GM21447 (cell line): ENCODE measurements around the gene DHRS12.

Experiments
- ATAC-seq: cut with Tn5 transposase; IDR thresholded peaks from one replicate; pipeline ENCODE4 v1.9.1; 2021; ENCODE audit not compliant: unreplicated experiment

Gene DHRS12

DNA sequence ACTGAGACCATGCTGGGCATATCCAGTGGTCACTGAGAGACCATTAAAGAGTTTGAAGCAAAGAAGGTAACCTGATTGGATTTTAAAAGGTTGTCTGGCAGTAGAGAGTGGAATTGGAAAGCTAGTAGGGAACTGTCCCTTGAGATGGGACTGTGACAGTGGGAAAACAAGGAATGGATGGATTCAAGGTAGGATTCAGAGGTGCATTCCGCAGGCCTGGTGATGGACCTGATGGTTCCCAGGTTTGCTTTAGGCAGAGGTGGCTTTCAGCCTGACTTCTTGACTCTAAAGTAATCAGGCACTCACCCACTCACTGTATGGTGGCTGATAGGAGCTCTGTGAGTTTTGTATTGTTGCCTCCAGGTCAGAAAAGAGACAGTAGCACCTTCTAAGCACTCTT is 73.0 kb downstream of the DHRS12 start:
- no peak for ATAC-seq

GRCh38 chr13:51729866-51730553 is 74.0 kb downstream of the DHRS12 start:
- no peak for ATAC-seq

- ATAC-seq: no peak
Measured at GRCh38 chr13:51728972-51729371, 75.0 kb downstream of the DHRS12 start.

DNA sequence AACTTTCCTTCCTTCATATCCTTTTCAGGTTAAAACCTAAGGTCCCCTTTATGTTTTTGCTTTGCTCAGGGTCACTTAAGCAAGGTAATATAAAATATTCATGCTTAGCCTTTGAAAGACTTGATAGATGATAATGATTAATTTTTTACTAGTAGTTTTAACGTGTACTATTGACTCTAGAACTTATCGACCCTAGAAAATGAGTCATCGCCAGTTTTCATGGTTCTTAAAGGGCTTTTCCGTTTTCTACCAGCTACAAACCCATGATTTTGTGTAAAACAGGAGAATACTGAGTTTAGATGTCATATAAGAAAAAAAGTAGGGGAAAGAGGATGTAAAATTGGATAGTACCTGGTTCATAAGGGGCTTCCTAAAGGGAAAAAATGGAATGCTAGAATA is 75.7 kb downstream of the DHRS12 start:
- ATAC-seq: no peak

DNA sequence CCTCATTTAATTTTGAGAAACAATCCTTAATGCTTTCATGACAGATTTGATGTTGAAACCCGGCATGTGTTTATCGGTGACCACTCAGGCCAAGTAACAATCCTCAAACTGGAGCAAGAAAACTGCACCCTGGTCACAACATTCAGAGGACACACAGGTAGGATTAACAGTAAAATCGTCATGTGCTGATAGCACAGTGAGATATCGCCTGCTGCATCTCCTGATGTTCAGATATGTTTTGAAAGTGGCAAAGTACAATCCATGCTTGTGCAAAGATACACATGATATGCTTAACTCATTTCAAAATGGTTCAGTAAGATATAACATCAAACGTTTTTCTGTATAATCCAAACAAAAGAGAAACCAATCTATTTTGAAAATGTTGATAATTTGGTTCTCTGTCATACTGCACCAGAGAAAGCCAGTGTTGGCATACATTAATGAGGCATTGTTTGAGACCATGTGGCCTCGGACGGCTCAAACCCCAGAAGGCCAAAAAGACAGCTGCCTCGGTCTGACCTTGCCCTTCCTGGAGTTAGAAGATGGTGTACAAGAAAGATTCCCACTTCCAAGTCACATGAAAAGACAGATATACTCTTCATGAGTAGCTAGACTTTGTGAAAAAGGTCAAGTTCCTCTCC is 76.2 kb downstream of the DHRS12 start:
- ATAC-seq: no peak

GRCh38 chr13:51726446-51727193 is 77.3 kb downstream of the DHRS12 start:
- no peak for ATAC-seq

DNA sequence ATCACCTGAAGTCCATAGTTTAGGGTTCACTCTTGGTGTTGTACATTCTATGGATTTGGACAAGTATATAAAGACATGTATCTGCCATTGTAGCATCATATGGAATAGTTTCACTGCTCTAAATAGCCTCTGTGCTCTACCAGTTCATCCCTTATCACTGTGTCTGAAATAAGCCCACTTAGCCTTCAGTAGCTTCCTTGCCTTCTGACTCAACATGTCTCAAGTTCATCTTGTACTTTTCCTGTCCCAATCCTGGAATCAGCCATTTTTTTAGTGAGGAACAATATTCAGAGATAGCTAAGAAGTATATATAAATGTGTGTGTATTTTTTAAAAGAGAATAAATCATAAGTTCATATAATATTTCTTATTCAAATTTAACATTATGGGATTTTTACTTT is 79.2 kb downstream of the DHRS12 start:
- ATAC-seq: no peak

DNA sequence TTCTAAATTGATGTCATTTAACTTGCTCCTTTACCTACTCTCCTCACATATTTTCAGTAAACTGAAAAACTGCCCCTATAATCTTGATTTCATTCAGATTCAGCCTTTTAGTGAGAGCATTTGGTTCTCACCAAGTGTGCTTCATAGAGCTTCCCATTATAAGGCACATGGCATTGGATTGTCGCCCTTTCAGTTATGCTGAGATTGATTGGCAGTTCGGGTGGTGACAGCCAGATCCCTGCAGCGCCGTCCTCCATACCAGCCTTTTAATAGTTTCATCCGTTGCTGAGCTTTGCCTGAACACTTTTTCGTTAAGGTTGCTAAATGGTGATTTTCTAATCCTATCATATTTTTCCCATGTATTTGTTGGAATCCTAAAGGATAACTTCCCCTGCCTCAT is 80.4 kb downstream of the DHRS12 start:
- no peak for ATAC-seq

DNA sequence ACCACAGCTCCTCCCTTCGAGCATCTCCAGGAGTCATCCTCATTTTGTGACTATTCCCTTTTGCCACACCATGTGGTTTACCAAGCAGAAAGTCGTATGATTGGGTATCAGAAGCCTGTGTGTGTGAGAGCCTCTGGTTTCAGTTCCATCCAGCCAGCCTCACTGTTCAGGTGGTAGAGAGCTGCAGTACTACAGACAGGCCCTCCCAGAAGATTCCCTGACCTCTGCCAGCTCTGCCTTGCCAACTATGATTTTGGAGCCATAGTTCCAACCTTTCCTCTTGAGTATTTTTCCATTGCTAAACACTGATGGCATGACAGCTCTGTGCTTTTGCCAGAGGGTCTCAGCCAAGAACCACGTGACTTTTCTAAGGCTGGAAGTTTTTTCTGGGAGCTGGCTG is 82.5 kb downstream of the DHRS12 start:
- peak; percentile 97 for ATAC-seq

GRCh38 chr13:51719394-51719793 is 84.6 kb downstream of the DHRS12 start:
- no peak for ATAC-seq
